ENCODE results near the gene STK17B.
"Not testable (repeated sequence)": the region's sequence is repeated elsewhere in the genome, so short reads cannot be mapped to it uniquely, and the experiment has no call there.

STK17B gene

DNA sequence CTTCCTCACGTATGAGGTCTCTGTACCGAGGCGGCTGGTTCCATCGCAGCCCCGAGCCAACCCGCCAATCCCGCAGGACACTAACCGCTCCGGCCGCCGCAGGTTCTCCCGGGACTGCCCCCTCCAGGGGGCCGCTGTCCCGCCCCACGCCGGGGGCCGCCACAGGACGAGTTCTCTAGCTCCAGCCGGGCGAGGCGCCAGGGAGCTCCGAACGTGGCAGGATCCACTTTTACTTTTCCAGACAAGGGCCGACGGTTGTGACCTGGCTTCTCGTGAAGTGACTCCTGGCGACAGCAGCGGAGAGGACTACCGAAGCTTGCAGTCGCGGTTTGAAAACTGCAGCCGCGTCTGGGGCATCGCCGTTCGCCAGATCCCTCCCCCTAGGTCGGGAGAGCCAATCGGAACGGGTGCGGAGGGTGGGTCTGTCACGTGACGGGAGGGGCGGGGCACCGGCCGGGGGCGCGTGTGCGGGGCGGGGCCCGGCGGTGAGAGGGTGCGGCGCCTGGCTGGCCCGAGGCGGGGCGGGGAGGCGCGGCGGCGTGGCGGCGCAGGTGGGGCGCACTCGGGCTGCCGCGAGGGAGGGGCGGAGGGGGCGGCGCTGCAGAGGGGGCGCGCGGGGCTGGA lies at the start of gene STK17B:
Gene STK17B (minus strand): TSS at position 331 of the 624 bp plus-strand sequence. CDS start 8,195 bp downstream, outside the sequence.
- DNase-seq, result peak; percentile 86

DNA sequence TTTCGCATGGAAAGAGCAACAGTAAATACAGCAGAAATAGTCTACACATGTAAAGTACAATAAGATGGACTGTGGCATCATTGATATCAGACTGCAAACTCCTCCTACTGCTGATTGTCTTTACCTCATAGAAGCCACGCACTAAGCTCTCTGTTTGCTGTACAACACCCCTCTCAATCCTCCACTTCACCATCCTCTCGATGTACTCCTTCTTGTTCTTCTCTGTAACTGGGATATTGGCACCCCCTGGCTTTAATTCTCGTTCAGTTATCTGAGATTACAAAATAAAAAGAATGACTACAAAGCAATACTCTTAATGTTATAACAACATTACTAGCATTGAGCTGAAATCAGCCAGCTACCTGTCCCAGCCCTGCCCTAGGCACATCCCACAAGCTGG lies 49.3 kb upstream of the STK17B start:
- no peak for DNase-seq

DNA sequence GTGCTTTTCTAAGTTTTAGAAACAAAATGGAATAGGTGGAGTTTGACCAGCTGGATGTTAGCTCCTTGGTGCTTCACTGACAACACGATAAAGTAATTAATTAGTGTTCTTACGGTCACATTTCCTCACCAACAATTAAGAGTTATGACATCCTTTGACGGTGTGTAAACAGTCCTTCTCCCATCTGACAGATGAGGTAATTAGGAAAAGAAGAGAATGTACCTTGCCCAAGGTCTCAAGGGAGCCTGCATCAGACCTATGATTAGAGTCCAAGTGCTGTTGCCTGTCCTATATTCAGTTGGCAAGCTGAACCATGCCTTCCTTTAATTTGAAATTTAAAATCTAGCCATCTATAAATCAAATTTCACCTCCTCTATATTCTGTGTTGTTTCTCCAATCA lies 48.3 kb upstream of the STK17B start:
- peak; percentile 3 for DNase-seq

DNA sequence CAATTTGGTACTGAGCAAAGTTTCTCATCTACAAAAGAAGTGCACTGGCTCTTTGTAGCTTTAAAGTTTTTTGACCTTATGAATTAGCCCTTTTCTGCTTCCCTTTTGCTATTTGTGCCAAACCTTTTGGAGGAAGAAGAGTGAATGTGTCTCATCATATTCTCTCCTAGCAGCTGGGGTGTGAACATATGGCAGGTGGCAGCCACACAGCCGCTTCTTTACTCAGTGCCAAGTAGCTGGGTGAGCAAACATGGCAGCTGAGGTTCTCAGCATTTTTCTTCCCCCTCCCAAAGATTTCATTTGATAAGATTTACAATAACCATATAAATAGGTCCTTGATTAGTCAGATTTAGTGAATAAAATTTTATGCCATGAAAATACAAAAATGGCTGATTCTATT lies 46.7 kb upstream of the STK17B start:
- DNase-seq, result no peak

DNA sequence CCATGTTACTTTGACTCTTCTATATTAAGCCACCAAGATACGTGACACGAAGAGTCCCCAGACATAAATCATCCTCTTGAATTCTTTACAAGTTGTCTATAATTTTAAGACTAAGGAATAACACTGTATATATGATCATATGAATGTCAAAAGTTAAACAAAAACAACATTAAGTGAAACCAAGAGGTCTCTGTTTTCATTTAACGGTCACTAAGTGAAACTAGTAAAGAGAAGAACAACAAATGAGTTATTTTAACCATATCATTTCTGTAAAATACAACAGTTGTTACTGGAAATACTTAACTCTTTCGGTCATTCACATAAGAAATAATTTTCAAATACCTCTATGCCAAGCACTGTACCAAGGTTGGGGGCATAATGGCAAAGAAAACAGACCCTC lies 45.7 kb upstream of the STK17B start:
- no peak for DNase-seq

DNA sequence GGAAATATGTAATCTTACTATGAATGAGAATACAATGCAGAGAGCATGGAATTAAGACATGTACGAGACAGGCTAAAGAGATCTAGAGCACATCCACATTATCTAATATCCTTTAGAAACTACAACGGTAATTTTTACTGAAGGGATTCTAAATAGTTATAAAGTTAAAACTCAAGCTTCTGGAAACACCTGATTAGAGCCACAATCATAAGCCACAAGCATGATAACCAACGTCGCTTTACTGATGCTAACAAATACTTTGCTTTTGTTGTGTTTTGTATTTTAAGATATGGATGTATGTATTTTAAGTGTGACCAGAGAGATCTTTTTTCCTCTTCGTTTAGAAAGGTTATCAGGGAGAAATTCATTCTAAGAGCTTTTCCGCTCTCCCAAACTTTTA lies 44.0 kb upstream of the STK17B start:
- no peak for DNase-seq

DNA sequence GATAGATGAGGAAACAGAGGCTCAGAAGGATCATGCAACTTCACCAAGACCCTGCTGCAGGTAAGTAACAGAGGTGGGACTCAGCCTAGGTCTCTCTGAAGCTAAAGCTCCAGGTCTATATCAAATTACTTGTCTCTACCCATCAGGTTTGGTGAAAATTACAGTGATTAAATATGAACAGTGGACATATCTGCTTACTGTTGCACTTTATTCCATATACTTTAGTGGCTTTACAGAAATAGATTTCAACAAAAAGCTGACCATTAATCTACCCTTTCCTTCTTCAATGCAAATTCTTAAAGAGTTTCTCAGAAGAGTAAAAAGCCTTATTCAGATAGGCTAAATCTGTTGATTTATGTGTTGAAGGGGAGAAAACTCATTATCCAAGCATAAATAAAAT lies 42.8 kb upstream of the STK17B start:
- DNase-seq, result no peak

DNA sequence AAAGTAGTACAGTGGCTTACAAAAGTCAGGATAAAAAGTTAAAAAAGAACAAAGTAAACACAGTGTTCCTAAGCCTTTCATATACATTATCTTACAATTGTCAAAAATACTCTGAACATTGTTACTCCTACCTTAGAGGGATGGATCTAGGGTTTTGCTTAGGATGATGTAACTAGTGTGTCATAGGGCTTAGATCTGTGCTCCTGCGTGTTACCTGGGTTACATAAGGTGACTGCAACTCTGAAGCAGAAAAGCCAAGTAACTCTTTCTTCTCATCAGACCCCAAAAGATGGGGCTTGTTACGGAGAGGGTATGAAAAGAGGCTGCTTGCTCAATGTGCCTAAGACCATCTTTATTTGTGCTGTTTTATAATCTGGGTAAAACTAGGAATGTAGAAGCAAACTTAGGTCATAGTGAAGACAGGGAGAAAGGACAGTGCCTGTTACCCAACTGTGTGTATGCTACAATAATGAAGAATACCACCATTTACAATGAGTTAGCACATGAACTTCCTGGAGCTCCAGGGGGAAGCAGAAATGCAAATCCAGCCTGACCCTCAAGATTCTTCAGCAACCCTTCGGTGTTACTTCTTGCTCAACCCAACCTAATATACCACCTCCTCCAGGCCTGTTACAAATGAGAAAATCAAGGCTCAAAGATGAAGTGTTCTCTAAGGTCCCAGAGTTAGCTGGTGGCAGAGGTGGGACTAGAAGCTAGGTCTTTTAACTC lies 42.0 kb upstream of the STK17B start:
- DNase-seq, result no peak

DNA sequence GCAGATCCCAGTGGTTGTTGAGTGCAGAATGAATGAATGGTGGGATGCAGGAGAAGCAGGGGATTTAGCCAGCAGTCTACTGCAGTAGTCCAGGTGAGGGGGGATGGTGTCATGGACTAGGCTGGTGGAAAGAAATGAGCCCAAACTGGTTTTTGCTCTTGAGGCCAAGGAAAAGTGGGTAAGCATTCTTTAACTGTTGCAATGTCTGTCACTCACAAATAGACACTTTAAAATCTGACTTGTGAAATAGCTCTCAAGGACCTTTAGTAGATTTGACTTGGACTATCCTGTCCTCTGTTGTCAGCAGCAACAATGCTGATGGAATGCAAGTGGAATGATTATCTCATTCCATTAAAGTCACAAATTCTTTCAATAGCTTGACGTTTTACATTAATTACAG lies 37.5 kb upstream of the STK17B start:
- no peak for DNase-seq

DNA sequence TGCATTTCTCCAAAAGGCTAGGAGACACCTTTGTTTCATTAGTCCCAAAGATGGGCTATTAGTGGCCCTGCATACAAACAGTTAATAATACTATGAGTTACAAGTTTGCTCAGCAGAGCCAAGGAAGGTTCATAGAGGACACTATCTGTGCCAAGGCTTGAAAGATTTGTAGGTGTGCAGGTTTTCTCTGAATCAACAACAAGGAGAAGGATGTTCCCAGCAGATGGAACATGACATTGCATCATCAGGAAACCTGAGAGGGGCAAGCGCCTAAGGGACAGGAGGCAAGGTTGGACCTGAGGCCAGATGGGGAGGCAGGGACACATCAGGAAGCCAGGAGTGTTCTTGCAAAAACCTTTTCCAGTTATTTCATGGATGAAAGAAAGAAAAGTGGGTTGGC lies 35.4 kb upstream of the STK17B start:
- DNase-seq, result no peak

DNA sequence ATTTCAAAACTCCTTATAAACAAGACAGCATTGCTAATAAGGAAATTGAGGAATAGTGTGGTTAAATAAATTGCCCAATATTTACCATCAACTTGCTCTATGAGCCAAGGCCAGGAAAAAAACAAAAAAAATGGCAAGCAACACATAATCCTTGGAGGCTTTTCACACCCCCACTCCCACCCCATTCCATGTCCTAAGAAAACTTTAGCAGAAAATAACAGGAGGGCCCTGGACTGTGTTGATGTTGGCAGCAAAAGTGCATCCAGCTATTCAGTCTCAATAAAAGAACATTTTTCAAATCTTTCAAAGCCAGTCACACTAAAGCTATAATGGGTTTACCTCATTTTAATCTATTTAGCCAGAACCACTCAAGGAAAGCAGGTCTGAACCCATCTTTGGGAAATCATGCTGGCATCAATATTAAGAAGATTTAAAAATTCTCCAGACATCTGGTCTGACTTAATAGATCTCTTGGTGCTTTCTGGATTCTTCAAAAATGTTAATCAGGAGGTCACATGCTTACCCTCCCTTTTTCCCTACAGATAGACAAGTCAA lies 34.6 kb upstream of the STK17B start:
- no peak for DNase-seq

DNA sequence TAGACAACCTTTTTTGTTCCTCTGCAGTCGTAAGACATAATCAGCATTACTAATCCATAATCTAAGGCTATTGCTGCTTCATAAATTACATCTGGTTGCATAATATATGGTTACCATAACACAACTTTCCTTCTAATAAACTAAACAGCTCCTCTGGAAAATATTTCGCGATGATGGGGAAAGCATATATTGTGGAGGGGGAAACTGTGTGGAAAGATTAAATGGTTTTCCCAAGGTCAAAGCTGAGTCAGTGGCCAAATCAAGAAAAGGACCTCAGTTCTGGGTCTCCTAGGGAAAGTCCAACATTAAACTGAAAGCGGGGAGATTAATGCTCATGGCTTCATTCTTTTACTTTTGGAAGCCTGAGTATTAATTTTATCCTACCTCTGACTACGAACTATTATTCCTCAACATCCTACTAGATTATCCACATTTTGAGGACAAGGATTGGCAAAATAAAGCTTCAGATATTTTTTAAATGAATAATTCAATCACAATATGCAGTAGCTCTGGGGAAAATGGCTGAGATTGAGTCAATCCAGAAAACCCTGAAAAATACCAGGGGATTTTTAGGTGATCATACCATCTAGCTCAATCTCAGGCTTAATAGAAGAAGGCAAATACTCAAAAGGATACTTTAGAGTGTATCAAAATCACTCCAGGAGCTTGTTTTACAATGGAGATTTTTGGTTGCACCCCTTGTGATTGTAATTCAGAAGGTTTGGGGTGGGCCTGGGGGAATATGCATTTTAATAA lies 33.8 kb upstream of the STK17B start:
- no peak for DNase-seq

DNA sequence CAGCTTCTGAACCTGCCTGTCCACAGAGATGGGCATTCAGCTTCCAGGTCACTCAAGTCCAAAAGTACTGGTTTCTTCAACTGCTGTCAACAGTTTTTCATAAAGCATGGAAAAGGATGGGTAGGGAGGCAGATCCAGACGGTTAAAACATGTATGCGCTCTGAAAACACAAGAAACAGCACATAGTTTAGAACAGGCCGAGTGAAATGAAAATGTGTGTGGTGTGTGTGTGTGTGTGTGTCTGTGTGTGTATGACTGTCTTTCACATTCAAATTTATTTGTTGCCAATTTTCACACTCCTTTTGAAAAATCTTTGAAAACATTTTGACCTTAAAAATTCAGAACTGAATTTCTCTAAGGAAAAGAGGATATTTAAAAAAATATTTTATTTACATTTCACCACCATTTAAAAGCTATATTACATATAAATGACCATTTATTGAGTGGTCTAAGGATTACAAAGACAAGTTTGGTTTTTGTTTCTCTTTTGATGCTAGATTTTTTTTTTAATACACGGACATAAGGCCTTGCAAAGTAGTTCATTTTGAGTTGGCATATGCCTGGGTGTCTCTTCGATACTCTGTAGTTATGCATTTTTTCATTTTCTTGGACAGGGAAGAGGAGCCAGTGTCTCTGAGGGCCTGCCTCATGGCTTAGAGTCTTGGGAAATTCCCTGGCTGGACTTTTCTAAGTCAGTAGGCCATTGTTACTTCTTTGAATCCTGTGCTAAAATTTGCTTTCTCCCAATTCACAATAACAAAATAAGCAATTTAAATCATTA lies 30.0 kb upstream of the STK17B start:
- no peak for DNase-seq

DNA sequence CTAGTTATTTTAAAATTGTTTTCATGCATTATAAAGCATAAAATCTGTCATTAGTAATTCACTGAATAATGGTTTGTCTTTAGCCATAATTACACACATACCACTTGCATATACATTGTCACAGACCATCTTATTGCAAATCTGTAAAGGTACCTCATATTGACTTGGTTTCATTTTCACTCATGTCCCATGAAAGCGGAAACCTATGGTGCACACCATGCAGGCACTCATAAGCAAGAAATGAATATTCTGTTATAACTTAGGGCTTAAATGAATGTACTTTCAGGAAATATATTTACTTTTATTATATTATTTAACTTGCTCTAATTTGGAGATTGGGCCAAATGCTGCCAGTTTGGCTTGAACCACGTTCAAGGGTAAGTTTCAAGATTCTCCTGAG lies 29.2 kb upstream of the STK17B start:
- no peak for DNase-seq

DNA sequence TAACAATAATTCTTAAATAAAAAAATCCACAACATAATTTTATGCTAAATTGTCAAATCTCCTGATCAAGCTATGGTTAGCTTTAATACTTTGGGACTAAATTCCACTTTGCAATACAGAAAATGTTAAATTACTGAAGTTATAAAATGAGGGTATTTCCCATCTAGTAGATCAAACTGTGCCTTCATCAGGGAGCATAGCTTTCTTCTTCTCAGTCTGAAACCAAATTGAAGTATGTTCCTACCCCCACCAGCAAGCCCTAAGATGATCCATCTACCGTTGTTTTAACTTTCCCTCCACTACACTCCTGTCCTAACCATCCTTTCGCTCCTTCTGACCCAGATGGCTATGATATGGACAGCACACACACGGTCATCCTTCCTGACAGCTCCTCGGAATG lies 24.4 kb upstream of the STK17B start:
- no peak for DNase-seq

DNA sequence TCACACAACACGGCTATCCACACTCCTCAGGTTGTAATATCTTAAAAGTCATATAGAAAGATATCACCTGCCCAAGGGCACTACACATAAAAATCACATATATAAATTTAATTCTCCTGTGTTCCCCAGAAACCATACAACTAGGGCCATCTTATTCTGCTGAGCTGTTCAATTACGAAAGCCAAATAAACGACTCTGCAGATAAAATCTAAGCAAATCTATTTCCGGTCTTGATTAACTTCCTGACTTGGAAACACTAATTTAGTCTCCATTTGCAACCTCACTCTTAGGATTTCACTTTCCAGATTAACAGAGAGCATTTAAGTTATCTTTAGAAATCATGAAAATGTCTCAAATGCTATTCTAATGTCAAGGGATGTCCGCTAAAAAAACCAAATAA lies 23.9 kb upstream of the STK17B start:
- DNase-seq, result no peak

DNA sequence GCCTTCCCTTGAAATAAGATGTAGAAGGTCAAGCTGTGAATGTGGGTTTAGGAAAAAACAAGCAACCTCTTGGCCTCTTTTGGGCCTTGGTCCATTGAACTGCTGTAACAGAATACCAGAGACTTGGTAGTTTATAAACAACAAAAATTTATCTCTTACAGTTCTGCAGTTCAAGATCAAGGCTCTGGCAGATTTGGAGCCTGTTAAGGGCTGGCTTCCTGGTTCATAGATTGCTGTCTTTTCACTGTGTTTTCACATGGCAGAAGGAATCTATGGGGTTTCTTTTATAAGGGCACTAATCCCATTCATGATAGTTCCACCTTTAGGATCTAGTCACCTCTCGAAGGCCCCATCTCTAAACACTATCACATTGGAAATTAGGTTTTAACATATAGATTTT lies 20.2 kb upstream of the STK17B start:
- DNase-seq, result no peak

DNA sequence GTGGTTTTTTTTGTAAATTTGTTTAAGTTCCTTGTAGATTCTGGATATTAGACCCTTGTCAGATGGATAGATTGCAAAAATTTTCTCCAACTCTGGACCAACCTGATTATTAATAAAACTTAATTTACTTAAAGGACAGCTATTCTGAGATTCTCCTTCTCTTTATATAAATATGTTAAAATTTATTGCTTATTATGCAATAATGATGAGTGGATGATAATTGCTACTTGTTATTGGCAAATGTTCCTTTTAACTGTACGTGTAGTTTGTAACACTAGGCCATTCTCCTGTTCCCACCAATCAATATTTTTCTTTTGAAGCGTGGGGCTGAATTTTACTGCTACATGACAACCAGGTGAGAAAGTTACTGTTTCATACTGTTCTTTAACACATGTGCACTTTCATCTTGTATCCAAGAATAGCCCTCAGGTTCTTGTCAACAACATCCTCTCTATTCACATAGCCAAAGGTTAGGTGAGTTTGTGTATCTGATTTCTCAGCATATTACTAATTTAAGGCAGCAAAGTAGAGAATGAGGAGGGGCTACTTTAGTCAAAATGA lies 16.6 kb upstream of the STK17B start:
- DNase-seq, result no peak

DNA sequence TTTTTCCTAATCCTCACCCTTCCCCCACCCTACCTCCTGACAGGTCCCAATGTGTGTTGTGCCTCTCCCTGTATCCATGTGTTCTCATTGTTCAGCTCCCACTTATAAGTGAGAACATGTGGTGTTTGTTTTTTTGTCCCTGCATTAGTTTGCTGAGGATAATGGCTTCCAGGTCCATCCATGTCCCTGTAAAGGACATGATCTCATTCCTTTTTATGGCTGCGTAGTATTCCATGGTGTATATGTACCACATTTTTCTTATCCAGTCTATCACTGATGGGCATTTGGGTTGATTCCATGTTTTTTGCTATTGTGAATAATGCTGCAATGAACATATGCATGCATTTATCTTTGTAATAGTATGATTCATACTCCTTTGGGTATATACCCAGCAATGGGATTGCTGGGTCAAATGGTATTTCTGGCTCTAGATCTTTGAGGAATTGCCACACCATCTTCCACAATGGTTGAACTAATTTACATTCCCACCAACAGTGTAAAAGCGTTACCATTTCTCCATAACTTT lies 15.9 kb upstream of the STK17B start:
- DNase-seq, result not testable (repeated sequence)

DNA sequence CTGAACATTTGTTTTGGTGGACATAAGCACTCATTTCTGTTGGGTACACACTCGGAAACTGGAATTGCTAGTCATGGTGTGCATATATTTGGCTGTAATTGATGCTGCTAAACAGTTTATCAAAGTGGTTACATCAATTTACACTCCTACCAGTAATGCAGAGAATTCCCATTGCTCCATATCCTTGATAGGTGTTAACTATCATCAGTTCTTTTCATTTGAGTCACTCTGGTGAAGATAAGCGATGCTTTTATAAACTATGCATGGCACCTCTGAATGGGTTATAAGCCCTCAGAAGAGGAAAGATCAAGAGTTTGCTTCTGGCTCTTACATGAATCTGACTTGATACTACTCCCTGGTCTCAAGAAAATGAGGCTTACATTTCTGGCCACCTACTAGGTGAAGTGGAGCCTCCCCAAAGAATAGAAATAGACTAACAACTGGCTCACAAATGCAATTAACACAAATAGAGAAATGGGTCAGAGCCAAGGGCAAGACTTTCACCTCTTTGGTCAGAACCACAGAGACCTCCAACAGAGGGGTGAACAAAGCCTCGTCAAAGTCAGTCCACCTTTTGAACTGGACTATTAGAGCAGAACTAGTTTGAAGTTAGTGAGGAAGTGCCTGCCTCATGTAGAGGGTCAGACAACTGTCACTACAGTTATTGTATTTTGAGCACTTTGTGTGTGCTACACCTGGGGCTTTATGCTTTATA lies 15.0 kb upstream of the STK17B start:
- no peak for DNase-seq

DNA sequence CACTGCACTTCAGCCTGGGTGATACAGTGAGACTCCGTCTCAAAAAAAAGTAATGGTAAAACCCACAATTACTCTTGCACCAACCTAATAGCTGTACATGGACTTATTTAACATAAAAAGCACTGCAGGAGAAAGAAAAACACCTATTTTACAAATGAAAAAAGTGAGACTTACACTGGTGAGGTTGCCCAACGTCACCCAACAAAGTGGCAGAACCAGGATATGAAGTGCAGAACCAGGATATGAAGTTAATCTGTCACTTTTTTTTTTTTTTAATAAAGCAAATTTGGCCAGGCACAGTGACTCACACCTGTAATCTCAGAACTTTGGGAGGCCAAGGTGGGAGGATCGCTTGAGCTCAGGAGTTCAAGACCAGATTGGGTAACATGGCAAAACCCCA lies 13.5 kb upstream of the STK17B start:
- no peak for DNase-seq

Data from NCI-H1105 treated with DMSO at 0.1 percent for 48 hours (cell line).